Kidney capillary endothelial cell (primary cell): ENCODE results near the gene TMEM266.

Source experiments
- DNase-seq: peaks from one replicate; pipeline ENCODE4 v3.0.0-alpha.2; 2018; ENCODE audit warnings: low spot score

Gene TMEM266

GRCh38 chr15:76204109-76204845 lies 144.5 kb downstream of the TMEM266 start:
- DNase-seq: no peak

GRCh38 chr15:76204916-76205460 lies 145.2 kb downstream of the TMEM266 start:
- no peak for DNase-seq

DNA sequence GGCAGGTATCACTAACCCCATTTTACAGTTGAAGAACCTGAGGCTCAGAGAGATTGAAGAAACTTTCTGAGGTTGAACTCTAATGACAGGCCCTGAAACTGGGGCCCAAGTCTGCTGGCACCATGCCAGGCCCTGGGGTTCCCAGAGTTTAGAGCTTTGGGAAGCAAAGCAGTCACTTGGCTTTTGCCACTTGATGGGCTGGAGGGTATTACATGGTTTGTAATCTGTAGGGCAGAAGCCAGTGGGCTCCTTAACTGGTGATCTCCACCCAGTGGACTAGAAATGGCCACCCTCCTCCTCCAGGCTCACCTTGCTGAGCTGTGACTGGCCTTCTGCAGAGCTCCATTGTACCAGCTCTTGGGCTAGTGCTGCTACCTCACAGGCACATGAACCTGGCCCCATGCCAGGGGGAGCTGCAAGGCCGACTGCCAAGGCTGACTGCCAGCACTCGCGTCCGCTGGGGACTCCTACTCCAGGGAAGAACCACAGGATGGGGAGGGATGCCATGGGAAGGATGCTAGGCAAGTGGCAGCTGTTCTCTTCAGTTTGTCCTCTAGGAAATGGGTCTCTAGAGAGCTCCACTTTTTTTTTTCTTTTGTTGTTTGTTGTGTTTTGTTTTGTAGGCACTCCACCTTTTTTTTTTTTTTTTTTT lies 146.7 kb downstream of the TMEM266 start:
- DNase-seq: no peak

DNA sequence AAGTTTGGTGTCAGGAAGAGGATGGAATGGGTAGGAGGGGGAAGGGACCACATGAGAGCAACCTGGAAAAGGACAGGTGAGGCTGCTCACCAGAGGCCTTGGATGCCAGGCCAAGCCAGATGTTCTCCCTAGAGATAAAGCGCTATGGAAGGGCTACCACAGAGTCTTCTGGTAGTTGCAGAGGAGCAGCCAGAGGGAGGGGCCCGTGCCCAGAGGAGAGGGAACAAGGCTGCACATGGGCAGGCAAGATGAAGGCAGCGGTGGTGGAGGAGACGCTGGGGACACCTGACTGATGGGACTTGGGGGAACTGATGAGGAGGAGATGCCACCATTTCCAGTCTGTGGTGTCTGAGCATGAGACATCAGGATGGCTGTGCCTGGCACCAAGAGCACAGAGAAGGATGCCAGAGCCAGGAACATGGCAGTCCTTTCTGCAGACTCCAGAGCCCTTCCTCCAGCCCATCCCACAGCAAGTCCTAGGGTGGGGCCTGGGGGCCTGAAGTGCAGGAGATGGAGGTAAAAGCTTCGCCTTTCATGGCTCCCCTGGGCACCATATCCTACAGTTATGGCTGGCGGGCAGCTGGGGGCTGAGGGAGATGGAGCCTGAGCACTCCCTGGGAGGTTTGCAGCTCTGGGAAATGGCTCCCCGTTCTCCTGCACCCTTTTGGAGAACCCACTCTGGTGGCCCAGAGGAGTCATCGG lies 148.4 kb downstream of the TMEM266 start:
- no peak for DNase-seq

GRCh38 chr15:76208786-76209424 lies 149.1 kb downstream of the TMEM266 start:
- DNase-seq: no peak

DNA sequence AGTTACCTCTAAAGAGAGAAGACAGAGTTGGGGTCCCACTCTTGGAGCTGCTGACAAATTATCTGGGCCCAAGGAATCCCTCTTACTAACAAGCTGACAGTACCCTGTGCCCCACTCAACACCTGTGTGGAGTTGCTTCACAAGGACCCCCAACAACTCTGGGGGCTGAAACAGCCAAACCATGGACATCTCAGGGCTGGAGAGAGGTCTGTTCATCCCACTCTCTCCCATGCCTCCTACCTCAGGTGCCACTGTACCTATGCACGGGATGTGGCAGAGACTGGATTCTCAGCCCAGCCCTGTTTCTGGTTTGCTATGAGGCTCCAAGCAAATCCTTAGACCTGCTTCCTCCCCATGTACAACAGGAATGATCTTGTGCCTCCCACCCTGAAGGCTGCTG lies 149.7 kb downstream of the TMEM266 start:
- DNase-seq: no peak

GRCh38 chr15:76209942-76210341 lies 150.2 kb downstream of the TMEM266 start:
- no peak for DNase-seq

DNA sequence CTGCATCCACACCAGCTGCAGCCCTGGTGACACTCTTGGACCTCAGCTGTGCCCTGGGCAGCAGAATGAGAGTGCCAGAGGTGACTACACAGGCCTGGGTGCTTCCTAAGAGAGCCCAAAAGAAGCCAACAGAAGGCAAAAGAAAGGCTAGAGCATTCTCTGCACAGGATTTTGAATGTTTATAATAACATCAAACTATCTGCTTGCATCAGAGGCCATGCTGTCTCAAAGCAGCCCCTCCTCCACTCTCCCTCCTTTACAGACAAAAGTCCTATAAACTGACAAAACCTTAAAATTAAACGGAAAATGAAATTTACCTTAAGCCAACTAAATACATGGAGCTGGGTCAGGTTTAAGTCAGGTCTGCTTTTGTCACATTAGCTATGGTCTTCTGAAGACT lies 155.8 kb downstream of the TMEM266 start:
- DNase-seq: no peak

DNA sequence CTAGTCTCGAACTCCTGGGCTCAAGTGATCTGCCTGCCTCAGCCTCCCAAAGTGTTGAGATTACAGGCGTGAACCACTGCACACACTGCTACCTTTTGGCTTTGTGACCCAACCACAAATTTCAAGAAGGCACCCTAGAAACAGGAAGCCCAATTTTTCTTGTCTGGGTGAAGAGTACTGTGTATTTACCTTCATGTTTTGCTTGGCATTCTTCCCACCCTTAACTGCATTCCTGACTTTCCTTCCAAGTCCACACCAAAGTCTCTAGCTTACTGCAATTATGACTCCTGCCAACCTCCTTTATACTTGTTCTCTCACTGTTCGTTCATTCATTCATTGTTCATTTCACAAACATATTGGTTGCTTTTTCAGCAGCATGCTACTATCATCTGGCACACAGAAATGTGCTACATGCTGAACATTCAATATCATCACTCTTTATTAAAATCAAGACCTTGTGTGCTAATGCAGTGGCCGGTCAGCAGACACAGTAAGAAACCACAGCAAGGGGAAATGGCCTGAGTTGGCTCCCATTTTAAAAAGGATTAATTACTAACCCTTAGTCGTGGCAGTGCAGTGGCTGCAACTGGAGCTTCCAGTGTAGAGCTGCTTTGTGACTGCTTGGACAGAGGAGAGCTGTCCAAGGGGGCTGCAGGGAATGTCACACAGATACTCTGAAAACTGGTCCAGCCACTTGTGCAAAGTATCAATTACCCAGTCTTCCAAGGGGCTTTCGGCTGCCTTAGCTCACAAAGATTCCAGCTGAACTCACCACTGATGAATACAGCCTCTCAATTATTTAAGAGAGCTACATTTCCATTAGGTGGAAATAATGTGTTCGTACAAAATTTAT lies 157.5 kb downstream of the TMEM266 start:
- DNase-seq: no peak

- DNase-seq: no peak
Observed at GRCh38 chr15:76217882-76218217, 158.1 kb downstream of the TMEM266 start.

GRCh38 chr15:76221085-76221767 lies 161.4 kb downstream of the TMEM266 start:
- DNase-seq: no peak

GRCh38 chr15:76222159-76222558 lies 162.4 kb downstream of the TMEM266 start:
- DNase-seq: no peak

DNA sequence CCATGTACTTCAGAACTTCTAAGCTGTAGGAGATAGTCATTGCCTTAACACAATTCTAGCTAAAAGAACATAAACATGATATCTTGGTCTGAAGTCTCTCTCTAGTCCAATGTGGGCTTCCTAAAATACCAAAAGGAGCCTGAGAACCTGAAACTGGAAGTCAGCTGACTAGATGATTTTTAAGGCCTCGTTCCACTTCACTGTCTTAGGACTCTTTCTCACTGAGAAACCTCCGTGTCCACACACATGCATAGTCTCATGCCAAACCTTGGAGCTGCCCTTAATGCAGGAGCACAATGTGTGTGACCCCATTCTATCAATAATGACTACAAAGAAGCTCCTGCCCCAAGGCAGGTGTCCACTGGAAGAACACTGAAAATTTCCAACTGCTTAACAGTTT lies 163.7 kb downstream of the TMEM266 start:
- DNase-seq: no peak

DNA sequence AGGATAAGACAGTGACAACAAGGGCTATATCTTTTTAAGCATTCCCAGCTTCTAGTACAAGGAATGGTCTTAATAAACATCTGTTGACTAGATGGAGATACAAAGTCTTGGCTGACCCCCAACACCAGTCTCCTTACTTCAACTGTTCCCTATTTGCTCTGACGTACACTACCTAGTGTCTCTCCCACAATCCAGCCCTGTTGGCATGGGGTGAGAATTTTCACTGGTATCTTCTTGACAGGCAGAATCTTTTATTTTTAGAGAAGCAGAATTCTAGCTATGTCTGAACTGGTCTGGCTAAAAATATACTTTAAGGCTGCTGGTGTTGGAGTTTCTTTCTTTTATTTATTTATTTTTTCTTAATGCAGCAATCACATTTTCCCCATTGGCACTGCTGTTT lies 169.5 kb downstream of the TMEM266 start:
- DNase-seq: no peak

- no peak for DNase-seq
Observed at GRCh38 chr15:76233921-76234320, 174.1 kb downstream of the TMEM266 start.

GRCh38 chr15:76234337-76234889 lies 174.6 kb downstream of the TMEM266 start:
- DNase-seq: no peak

DNA sequence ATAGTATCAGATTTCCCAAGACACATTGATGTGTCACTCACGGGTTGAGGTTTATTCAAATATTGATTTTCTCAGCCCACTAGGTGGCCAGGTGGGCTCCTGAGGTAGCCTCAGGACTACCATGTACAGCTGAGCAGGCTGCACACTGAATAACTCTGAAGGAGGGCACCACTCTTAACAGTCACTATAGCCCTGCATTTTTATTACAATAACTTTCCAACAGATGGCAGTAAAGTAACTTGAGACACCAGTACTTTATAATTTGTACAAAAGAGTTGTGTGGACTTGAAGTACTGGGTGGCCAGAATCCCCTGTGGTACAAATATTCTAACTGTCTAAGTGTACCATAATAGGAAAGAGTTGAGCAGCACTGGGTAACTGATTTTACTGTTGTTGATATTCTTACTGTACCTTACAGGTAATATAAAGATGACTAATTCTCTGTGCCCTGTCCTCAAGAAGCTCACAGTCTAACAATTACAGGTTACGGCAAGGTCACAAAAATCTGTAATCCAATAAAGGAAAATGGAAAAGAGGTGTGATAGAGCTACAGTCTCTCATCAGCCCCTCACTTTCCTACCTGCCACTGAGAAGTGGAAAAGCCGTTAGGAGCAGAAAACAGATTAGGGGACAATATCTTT lies 175.5 kb downstream of the TMEM266 start:
- DNase-seq: peak; percentile 53

DNA sequence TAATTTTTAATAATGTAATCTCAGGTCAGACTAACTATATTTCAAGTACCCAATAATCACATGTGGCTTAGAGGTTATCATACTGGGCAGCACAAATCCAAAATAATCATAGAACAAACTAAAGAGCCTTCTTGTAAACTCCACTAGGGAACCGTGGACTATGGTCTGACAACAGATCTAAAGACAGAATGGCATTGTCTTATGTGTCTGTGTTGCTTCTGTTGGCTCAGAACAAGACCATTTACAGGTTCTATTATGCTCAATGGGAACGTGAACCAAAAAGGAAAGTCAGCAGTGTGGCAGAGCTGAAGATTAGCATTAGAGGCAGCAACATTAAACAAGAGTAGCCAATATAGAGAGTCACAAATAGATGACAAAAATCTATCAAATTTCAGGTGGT lies 176.6 kb downstream of the TMEM266 start:
- no peak for DNase-seq

DNA sequence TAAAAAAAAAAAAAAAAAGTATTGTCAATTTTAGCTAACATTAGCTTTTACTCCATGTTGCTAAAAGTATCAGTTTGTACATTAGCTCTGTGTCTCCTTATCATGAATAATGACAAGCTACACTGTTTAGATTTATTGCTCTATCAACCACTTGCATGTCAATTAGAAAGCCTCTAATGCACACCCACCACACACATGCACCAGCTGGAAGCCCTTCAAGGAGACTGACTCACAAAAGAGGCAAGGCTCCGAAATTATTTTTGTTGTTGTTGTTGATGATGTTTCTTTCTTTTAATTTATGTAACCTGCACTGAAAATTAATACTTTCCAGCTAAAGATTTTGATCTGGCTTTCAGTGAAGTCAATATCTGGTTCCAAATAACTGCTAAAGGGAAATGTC lies 180.0 kb downstream of the TMEM266 start:
- DNase-seq: no peak

DNA sequence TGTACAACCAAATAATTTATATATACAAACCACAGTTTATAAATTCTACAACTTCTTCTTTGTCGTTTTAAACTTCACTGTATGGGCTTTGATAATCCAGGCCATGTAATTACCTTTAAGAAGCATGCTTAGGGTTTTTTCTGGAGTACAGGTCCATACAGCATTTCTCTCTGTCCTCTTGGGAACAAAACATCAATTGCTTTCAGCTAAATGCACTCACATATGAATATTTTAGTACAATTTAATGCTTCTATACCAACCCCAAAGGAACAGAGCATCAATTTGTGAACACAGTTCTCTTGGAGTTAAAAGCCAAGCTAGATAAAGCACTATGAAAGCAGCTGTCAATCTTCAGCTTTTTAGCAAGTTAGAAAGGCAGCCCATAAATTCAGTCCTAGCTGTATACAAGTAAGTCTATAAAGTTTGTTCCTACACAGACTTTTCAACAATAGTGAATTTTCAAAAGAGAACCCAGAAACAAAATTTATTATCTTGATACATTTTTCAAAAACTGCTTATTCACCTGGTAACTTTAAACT lies 185.4 kb downstream of the TMEM266 start:
- DNase-seq: no peak
